GM10248 (cell line): ENCODE measurements around the gene RBM38.

Experiments
- CTCF ChIA-PET: fragments of 300-600 bp; sonication (Branson Sonifier 250); formaldehyde crosslinking; extraction: SDS; loops from one replicate; lab custom pipeline; 2021; ENCODE audit warnings: antibody characterized with exemption; lab: Yijun Ruan, JAX
- POLR2A ChIA-PET: fragments of 350-650 bp; sonication (Branson Sonifier 250); formaldehyde crosslinking; extraction: SDS; loops from one replicate; lab custom pipeline; 2020; ENCODE audit warnings: antibody characterized with exemption; lab: Yijun Ruan, JAX
- DNase-seq: peaks from one replicate; pipeline ENCODE4 v3.0.0; 2012; ENCODE audit errors: extremely low spot score
- TF ChIP-seq, protein P1 (sequence below): IDR thresholded peaks from 2 replicates; pipeline ENCODE4 v1.5.1; 2012; ENCODE audit warnings: mild to moderate bottlenecking, low read depth; ENCODE audit errors: extremely low read depth, missing control alignments, control extremely low read depth

Gene RBM38

DNA sequence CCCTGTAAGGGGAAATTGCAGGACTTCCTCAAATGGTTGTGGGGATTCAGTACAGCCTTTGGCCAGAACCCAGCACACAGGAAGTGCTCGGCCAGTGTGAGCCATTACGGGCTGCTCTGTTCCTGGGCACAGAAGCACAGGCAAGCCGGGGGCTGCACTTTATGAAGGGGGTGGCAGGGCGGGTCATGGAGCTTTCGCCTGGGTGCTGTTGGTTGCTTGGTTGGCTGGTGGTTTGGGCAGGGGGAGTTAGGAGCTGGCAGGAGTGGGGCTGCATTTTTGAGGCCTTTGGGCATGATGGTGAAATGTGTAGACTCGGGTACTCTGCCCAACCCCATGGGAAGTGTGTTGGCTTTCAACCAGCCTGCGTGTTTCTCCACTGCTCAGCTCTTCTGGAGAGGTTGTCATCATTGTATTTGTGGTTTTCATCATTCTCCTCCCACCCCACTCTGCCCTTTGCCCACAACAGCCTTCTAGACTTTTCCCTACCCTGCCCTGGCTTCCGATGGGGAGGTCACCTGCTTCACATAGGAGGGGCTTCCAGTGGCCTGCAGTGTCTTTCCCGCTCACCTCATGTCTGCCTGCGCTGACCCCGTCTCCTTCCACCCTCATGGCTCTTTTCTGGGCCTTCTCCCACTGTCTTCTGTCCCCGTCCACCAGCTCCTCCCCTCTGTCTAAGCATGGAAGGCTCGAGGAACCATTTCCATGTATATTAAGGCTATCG, 16.1 kb upstream of the RBM38 start:
- DNase-seq, result no peak
- POLR2A ChIA-PET, result no interaction called here
- TF ChIP-seq, protein P1, sequence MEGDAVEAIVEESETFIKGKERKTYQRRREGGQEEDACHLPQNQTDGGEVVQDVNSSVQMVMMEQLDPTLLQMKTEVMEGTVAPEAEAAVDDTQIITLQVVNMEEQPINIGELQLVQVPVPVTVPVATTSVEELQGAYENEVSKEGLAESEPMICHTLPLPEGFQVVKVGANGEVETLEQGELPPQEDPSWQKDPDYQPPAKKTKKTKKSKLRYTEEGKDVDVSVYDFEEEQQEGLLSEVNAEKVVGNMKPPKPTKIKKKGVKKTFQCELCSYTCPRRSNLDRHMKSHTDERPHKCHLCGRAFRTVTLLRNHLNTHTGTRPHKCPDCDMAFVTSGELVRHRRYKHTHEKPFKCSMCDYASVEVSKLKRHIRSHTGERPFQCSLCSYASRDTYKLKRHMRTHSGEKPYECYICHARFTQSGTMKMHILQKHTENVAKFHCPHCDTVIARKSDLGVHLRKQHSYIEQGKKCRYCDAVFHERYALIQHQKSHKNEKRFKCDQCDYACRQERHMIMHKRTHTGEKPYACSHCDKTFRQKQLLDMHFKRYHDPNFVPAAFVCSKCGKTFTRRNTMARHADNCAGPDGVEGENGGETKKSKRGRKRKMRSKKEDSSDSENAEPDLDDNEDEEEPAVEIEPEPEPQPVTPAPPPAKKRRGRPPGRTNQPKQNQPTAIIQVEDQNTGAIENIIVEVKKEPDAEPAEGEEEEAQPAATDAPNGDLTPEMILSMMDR, result no peak

DNA sequence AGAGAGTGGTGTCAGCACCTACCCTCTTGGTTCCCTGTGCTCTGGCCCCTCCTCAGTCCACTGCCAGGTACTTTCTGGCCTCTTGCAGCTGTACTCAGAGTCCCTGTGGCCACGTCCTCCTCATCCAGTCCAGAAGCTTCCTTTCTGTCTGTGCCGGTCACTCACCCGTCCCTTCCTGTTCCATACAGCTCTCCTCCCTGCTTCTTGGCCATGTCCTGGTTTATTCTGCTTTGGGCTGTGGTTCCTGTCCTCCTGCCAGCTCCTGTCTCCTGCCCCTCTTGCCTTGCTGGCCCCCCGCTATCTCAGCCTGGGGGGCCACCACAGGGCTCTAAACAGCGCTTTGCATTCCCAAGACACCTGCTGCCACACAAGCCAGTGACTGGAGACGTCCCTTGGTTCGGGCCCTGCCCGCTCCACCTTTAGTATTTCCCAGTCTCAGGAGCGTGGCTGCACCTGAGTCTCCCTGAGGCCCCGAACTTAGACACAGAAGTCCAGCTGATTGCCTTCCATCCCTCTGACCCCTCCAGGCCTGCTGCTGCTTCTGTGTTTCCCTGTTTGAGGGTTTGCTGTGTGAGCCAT, 15.5 kb upstream of the RBM38 start:
- TF ChIP-seq, protein P1, result no peak
- ChIA-PET POLR2A (no interaction called here), CTCF (interaction anchor here (0.8 to 2.3 kb wide), 4 partner anchors 13 to 122 kb away, joined by 4 to 6 read pairs (median 5); no protein-coding TSS in a partner anchor)
- no peak for DNase-seq

More for the DNA sequence above, 16.1 kb upstream of the RBM38 start:
- CTCF ChIA-PET, result interaction anchor here (0.8 to 2.3 kb wide), 3 partner anchors 20 to 123 kb away, joined by 4 to 5 read pairs (median 5); no protein-coding TSS in a partner anchor

DNA sequence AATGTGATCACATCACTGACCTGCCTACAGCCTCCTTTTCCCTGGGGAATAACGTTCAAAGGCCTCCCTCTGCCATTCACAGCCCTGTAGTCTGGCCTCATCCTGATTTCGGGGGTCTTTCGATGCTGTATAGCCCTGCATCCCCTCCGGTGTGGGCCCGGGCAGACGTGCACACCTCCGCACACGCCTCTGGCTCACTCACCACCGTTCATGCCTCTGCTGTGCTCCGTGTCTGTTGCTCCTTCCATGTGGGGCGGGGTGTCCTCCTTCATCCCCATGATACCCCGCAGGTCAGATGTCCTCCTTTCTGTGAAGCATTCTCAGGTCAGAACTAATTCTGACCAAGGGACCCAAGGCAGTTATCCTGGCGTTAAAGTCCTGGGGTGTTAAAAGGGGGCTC, 13.8 kb upstream of the RBM38 start:
- TF ChIP-seq, protein P1, result no peak
- DNase-seq, result no peak
- CTCF ChIA-PET, result interaction anchor here (0.8 to 3.6 kb wide), 3 partner anchors 12 to 119 kb away, joined by 3 to 16 read pairs (median 6); no protein-coding TSS in a partner anchor
- POLR2A ChIA-PET, result no interaction called here

DNA sequence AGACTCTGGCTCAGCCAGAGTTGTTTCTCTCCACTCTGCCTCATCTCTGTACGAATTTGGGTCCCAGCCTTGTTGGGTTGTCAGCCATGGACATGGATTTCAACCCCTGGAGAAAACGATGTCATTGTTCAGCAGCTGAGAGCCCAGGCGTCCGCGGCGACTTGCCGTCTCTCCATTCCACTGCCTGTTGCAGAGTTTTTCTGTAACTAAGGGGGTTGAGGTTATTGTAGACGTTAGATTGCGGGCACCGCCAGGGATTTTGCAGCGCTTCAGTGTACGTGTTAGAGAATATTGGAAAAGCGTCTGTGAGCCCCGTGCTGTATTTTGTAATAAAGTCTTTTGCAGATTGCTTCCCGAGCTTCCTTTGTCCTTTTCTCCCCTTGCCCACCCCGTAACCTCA, 13.1 kb upstream of the RBM38 start:
- CTCF ChIA-PET, result interaction anchor here (1.4 to 3.6 kb wide), 4 partner anchors 10 to 121 kb away, joined by 3 to 16 read pairs (median 8); no protein-coding TSS in a partner anchor
- TF ChIP-seq, protein P1, result no peak
- DNase-seq, result no peak

DNA sequence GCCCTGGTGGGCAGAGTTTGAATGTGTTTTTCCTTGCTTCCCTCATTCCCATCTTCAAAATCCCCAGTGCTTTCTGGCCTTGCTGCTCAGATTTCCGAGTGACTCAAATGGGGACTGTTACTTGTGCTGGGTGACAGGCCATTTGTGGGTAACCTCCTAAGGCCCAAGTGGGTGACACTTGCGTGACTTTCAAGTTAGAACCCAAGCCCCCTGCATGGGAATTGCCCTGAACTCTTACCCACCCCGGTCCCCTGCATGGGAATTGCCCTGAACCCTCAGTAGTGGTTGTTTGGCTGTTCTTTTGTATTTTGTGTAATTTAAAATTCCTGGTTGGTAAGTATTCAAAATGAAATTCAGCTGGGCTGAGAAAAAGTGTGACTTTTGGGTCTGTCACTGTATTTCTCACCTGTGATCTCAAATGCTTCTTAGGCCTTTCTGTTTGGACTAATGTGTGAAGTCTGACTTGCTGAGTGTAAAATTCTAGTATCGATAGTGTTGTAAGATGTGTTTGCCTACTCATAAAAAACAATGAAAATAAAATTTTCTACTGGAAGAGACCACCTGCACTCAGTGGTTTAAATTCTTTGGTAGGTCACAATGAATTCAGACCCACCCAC, 12.4 kb upstream of the RBM38 start:
- ChIA-PET CTCF (interaction anchor here (0.9 to 5.3 kb wide), 13 partner anchors 9 to 218 kb away, joined by 3 to 38 read pairs (median 4); partner anchors contain the start of gene RAE1), POLR2A (interaction anchor here (1.8 kb wide), 1 partner anchor 11 kb away, joined by 6 read pairs; no protein-coding TSS in a partner anchor)
- TF ChIP-seq, protein P1, result no peak
- no peak for DNase-seq

More for the DNA sequence above, 13.1 kb upstream of the RBM38 start:
- POLR2A ChIA-PET, result no interaction called here

DNA sequence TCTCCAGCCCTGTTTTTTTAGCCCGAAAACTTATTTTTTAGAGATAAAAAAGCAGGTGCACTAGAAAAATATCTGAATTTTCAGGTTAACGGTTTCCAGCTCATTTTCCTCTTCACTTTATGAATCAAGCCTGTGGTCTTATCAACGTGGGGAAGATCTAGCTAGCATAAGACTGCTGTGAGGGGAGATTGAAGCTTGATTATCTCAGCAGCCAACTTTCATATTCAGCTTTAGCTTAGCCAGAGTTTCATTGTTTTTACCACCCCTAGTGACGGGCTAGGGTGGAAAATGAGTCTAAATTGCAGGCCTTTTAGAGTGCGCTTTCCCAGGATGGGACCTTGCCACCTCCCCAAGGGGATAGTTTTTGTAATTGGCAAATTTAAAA, 11.9 kb upstream of the RBM38 start:
- DNase-seq, result no peak
- ChIA-PET CTCF (interaction anchor here (0.8 to 5.3 kb wide), 14 partner anchors 9 to 217 kb away, joined by 3 to 38 read pairs (median 4); partner anchors contain the start of gene RAE1), POLR2A (interaction anchor here (1.8 kb wide), 1 partner anchor 10 kb away, joined by 6 read pairs; no protein-coding TSS in a partner anchor)
- TF ChIP-seq, protein P1, result no peak
